T-helper 1 cell treated with Interleukin-12 subunit alpha and Interleukin-12 subunit beta and Interleukin-4 antibody, amounts not matched to agents 30 μg/mL and 1 μg/mL, for 36 hours (primary cell): Measurements from ENCODE around the gene ZNF774.
"Not testable (repeated sequence)": the region's sequence is repeated elsewhere in the genome, so short reads cannot be mapped to it uniquely, and the experiment has no call there.

Experiments used
- H3K27ac Mint-ChIP-seq: one replicate; pipeline ENCODE4 v1.8.0; 2021; ENCODE audit warnings: mild to moderate bottlenecking, mixed read lengths
- H3K27me3 Mint-ChIP-seq: one replicate; pipeline ENCODE4 v1.8.0; 2021; ENCODE audit warnings: low read depth, mixed read lengths
- H3K36me3 Mint-ChIP-seq: one replicate; pipeline ENCODE4 v1.8.0; 2021; ENCODE audit warnings: low read depth, mixed read lengths
- H3K4me1 Mint-ChIP-seq: one replicate; pipeline ENCODE4 v1.8.0; 2021; ENCODE audit warnings: low read depth, mixed read lengths
- H3K4me3 Mint-ChIP-seq: one replicate; pipeline ENCODE4 v1.8.0; 2021; ENCODE audit warnings: mild to moderate bottlenecking, moderate library complexity, mixed read lengths
- H3K9me3 Mint-ChIP-seq: one replicate; pipeline ENCODE4 v1.8.0; 2021; ENCODE audit warnings: mixed read lengths

ZNF774 gene

DNA sequence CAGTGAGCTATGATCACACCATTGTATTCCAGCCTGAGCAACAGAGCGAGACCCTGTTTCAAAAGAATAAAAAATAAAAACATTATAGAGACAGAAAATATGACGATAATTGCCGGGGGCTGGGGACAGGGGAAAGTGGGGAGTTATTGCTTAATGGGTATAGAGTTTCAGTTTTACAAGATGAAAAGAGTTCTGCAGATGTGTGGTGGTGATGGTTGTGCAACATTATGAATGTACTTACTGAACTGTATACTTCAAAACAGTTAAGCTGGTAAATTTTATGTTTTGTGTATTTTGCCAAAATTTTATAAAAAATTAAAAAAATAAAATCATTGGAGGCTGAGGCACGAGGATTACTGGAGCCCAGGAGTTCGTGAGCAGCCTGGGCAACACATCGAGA lies 24.8 kb upstream of the ZNF774 start:
- Mint-ChIP-seq H3K4me1 (peaks cover 2% of the 10 kb centered on the region), H3K4me3 (no peak overlapping the region), H3K9me3 (no peaks in the 10 kb centered on the region), H3K27me3 (peaks cover 4% of the 10 kb centered on the region), H3K27ac (no peak overlapping the region), H3K36me3 (no peaks in the 10 kb centered on the region)

GRCh38 chr15:90334304-90334731 lies 17.8 kb upstream of the ZNF774 start:
- no peaks in the 10 kb centered on the region for H3K9me3 Mint-ChIP-seq
- no peaks in the 10 kb centered on the region for H3K27me3 Mint-ChIP-seq

GRCh38 chr15:90336705-90337141 lies 15.4 kb upstream of the ZNF774 start:
- no peaks in the 10 kb centered on the region for H3K9me3 Mint-ChIP-seq
- no peak overlapping the region for H3K4me3 Mint-ChIP-seq
- no peak overlapping the region for H3K27ac Mint-ChIP-seq
- H3K27me3 Mint-ChIP-seq, result no peaks in the 10 kb centered on the region
- H3K36me3 Mint-ChIP-seq, result no peaks in the 10 kb centered on the region
- H3K4me1 Mint-ChIP-seq, result peaks cover 10% of the 10 kb centered on the region

More at GRCh38 chr15:90334304-90334731, 17.8 kb upstream of the ZNF774 start:
- H3K27ac Mint-ChIP-seq, result no peak overlapping the region
- H3K36me3 Mint-ChIP-seq, result no peaks in the 10 kb centered on the region
- H3K4me3 Mint-ChIP-seq, result no peak overlapping the region
- peaks cover 10% of the 10 kb centered on the region for H3K4me1 Mint-ChIP-seq

GRCh38 chr15:90337256-90337655 lies 14.8 kb upstream of the ZNF774 start:
- Mint-ChIP-seq H3K27ac (no peak overlapping the region), H3K4me1 (peaks cover 10% of the 10 kb centered on the region), H3K36me3 (no peaks in the 10 kb centered on the region), H3K9me3 (no peaks in the 10 kb centered on the region), H3K4me3 (no peak overlapping the region), H3K27me3 (no peaks in the 10 kb centered on the region)

DNA sequence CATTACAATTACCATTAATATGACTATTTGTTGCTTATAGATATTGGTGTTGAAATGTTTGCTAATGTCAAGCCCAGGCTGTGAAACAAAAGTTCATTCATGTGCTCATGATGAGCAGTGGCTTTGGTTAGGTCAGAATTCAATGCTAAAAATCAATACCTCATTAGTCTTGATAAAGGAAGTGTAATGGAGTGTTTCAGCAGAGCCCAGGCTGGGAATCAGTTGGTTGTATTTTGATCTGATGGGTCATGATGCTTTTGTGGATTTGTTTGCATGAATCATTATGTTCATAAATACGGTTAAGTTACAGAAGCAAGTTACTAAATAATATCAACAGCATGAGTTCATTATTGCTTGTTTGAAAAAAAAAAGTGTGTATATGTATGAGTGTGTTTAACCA lies 13.6 kb upstream of the ZNF774 start:
- H3K27me3 Mint-ChIP-seq, result no peaks in the 10 kb centered on the region
- H3K4me3 Mint-ChIP-seq, result no peak overlapping the region
- no peaks in the 10 kb centered on the region for H3K9me3 Mint-ChIP-seq
- no peak overlapping the region for H3K27ac Mint-ChIP-seq
- peaks cover 19% of the 10 kb centered on the region for H3K4me1 Mint-ChIP-seq
- H3K36me3 Mint-ChIP-seq, result no peaks in the 10 kb centered on the region

DNA sequence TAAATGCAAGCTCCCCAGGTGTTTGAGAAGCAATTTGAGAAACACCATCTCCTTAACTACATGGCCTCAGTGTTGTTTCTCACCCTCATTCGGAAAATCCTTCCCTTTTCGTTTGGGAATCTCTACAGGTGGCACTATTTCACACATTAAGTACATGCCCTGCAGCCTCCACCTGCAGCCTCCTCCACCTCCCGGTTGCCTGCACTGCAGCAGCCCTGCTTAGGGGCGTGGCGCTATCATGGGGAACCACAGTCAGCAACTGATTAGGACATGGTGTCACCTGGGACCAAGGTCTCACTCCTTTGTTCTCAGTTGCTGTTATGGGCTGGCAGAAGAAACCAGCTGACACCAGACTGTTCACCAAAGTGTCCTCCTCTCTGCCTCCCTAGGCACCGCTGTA lies 11.7 kb upstream of the ZNF774 start:
- H3K36me3 Mint-ChIP-seq, result no peaks in the 10 kb centered on the region
- H3K4me1 Mint-ChIP-seq, result peaks cover 17% of the 10 kb centered on the region
- H3K4me3 Mint-ChIP-seq, result no peak overlapping the region
- H3K27me3 Mint-ChIP-seq, result no peaks in the 10 kb centered on the region
- H3K9me3 Mint-ChIP-seq, result no peaks in the 10 kb centered on the region
- no peak overlapping the region for H3K27ac Mint-ChIP-seq

- Mint-ChIP-seq H3K27me3 (peaks cover 8% of the 10 kb centered on the region), H3K4me3 (no peak overlapping the region), H3K27ac (no peak overlapping the region)
Observed at GRCh38 chr15:90343302-90343790, 8.7 kb upstream of the ZNF774 start.

GRCh38 chr15:90344662-90345061 lies 7.4 kb upstream of the ZNF774 start:
- Mint-ChIP-seq H3K9me3 (no peaks in the 10 kb centered on the region), H3K36me3 (no peaks in the 10 kb centered on the region), H3K4me3 (no peak overlapping the region), H3K27ac (no peak overlapping the region), H3K27me3 (peaks cover 13% of the 10 kb centered on the region), H3K4me1 (peaks cover 9% of the 10 kb centered on the region)

More at GRCh38 chr15:90343302-90343790, 8.7 kb upstream of the ZNF774 start:
- Mint-ChIP-seq H3K36me3 (no peaks in the 10 kb centered on the region), H3K4me1 (peaks cover 9% of the 10 kb centered on the region), H3K9me3 (no peaks in the 10 kb centered on the region)

- Mint-ChIP-seq H3K27me3 (peaks cover 20% of the 10 kb centered on the region), H3K4me3 (no peak overlapping the region), H3K4me1 (peaks cover 15% of the 10 kb centered on the region), H3K36me3 (no peaks in the 10 kb centered on the region), H3K9me3 (no peaks in the 10 kb centered on the region), H3K27ac (no peak overlapping the region)
Observed at GRCh38 chr15:90345857-90346256, 6.2 kb upstream of the ZNF774 start.

GRCh38 chr15:90347431-90348065 lies 4.5 kb upstream of the ZNF774 start:
- H3K27ac Mint-ChIP-seq, H3K4me3 Mint-ChIP-seq, H3K36me3 Mint-ChIP-seq, H3K9me3 Mint-ChIP-seq: not testable (repeated sequence)
- H3K4me1 Mint-ChIP-seq, result peaks cover 20% of the 10 kb centered on the region
- peaks cover 20% of the 10 kb centered on the region for H3K27me3 Mint-ChIP-seq

GRCh38 chr15:90348456-90348855 lies 3.6 kb upstream of the ZNF774 start:
- Mint-ChIP-seq H3K4me1 (peaks cover 15% of the 10 kb centered on the region), H3K27me3 (peaks cover 20% of the 10 kb centered on the region), H3K9me3 (no peaks in the 10 kb centered on the region), H3K27ac (no peak overlapping the region), H3K4me3 (no peak overlapping the region), H3K36me3 (no peaks in the 10 kb centered on the region)

DNA sequence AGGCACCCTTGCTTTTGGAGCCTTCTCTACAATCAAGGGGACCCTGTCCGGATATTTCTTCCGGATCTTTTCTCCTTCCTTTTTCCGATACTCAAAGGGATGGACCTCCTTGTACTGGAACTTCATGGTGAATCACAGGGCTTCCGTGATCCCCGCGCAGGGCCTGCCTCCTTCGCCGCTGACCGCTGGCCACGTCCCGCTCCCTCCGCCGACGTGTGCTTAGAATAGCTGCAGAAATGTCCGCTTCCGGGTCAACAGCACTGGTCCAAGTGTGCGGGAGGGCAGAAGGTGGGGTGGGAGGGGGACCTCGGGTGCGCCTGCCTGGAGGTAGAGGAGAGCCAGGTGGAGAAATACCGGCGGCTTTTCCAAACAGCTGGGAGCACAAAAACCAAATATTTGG lies 3.0 kb upstream of the ZNF774 start:
- H3K4me3 Mint-ChIP-seq, result no peak overlapping the region
- H3K4me1 Mint-ChIP-seq, result peaks cover 15% of the 10 kb centered on the region
- peaks cover 20% of the 10 kb centered on the region for H3K27me3 Mint-ChIP-seq
- H3K27ac Mint-ChIP-seq, result no peak overlapping the region
- no peaks in the 10 kb centered on the region for H3K9me3 Mint-ChIP-seq
- no peaks in the 10 kb centered on the region for H3K36me3 Mint-ChIP-seq

GRCh38 chr15:90349821-90350220 lies 2.3 kb upstream of the ZNF774 start:
- Mint-ChIP-seq H3K9me3 (no peaks in the 10 kb centered on the region), H3K4me3 (no peak overlapping the region), H3K27me3 (peaks cover 20% of the 10 kb centered on the region), H3K4me1 (peaks cover 17% of the 10 kb centered on the region), H3K27ac (no peak overlapping the region), H3K36me3 (no peaks in the 10 kb centered on the region)

DNA sequence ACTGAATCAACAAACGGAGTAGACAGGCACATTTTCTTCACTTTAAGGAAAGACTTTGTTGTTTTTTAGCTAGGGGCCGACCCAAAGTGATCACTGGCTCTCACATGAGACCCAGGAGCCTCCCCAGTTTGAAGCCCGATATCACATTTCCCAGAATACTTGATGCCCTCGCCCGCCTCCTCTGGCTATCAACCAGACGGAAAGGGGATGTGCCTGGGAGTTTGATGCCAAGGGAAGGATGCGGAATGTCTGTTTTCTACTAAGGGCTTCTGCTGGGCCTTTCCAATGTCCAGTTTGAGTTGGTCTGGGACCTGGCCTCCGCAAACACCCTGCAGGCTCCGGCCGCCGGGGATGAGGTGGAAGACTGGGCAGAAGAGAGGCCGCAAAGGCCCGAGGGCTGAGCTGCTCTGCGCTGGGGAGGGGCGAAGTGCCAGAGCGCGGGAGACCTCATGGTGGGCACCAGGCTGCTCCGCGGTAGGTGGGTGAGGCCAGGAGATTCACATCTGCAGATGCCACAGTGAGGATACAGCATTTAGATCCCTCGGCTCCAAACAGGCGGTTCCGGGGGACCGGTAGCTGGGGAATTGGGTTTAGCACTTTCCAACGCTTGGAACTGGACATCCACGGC lies 491 bp upstream of the ZNF774 start:
- Mint-ChIP-seq H3K27me3 (peaks cover 16% of the 10 kb centered on the region), H3K4me1 (peaks cover 17% of the 10 kb centered on the region), H3K36me3 (no peaks in the 10 kb centered on the region), H3K4me3 (peak overlapping the region; percentile 90), H3K27ac (no peak overlapping the region), H3K9me3 (no peaks in the 10 kb centered on the region)

DNA sequence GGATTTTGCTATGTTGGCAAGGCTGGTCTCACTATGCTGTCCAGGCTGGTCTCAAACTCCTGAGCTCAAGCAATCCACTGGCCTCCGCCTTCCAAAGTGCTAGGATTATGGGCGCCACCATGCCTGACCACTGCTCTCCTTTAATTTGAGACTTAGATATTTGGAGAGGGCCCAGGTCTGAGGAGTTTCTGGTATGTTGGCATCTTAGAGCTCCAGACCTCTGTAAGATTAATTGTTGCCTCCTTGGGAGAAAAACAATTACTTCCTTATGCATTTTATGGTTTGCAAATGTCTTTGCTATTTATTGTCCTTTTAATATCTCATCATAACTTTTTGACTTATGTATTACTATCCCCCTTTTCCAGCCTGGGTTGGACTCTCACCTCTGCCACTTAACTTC lies 2.9 kb downstream of the ZNF774 start:
- H3K9me3 Mint-ChIP-seq, result no peaks in the 10 kb centered on the region
- H3K27ac Mint-ChIP-seq, result no peak overlapping the region
- H3K27me3 Mint-ChIP-seq, result peaks cover 4% of the 10 kb centered on the region
- H3K4me3 Mint-ChIP-seq, result no peak overlapping the region
- peaks cover 22% of the 10 kb centered on the region for H3K4me1 Mint-ChIP-seq
- no peaks in the 10 kb centered on the region for H3K36me3 Mint-ChIP-seq
